Superior temporal gyrus (tissue), 1 donor: ENCODE measurements around the gene TOR2A.

ENCODE experiments used
- DNase-seq: peaks from one replicate; pipeline ENCODE4 v3.0.0-alpha.2; 2016; ENCODE audit errors: extremely low spot score

Gene TOR2A

GRCh38 chr9:127720865-127721227 is 14.2 kb downstream of the TOR2A start:
- no peak for DNase-seq

- no peak for DNase-seq
These were observed 14.8 kb downstream of the TOR2A start for GRCh38 chr9:127720031-127720864.

DNA sequence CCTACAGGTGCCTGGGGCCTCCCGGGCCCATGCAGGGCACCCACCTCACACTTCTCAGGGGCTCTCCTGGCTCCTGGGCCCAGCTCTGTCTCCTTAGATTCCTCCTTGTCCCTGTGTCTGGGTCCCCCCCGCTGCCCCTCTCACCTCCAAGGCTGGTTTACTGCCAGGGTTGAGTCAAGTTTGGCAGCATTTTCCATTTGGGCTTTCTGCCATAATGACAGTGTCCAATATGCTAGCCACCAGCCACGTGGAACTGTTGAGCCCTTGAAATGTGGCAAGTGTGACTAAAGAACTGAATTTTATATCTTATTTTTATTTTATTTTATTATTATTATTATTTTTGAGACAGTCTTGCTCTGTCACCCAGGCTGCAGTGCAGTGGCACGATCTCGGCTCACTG is 17.3 kb downstream of the TOR2A start:
- no peak for DNase-seq

DNA sequence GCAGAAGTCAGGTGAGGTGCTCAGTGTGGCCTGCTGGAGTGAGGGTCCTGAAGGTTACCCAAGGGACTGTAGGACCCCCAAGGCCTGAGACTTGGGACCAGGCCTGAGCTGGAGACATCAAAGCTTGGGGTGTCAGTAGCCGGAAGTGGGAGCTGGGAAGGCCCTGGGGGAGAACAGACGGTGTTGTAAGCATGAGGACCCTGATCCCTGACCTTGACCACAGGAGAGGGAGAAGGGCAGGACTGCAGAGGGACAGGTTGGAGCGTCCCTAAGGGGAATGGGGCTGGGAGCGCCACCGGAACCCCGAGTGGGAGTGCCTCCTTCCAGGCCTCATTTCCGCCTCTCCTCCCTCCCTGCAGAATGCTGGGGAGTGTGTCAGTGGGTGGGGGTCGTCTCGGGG is 18.7 kb downstream of the TOR2A start:
- no peak for DNase-seq

DNA sequence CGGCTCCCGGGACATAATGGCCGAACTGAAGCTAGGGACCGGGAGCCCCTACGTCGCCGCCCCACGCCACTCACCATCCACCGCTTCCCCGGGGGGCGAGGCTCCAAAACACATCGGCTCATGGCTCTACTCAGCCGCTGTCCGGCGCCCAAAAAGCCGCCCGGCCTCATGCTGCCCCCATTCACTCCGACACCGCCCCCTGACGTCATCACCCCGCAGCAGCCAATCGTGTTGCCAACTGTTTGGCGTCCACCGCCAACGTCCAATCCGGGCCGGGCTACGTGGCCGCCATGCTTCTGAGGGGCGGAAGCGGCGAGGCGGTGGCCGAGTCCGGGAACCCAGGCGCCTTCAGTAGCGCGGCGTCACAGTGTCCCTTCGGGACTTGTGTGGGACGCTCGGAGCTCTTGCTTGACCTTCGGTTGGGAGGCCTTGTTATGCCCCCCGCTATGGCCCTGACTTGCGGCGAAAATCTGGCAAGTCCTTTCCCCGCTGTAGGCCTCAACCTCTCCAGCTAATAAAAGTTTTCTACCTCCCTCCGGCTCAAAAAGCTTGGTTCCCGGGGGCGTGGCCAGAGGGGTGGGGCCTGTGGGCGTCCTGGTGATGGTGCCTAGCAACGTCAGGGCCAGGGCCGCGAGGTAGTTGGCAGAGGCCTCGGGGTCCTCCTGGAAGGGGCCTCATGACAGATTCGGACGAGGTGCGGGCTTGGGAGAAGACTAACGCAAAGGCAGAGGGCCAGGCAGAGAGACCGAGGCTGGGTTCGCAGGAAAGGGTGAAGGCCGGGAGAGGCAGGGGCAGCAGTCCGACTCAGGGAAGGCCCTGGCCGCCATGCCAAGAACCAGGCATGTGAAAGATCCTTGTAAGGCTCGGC is 19.4 kb downstream of the TOR2A start, which contains the start of the genes PTRH1 and TTC16:
Gene PTRH1, minus strand, starts transcription at position 194 of the 868 bp plus-strand sequence. Its CDS starts 24 bp downstream, at position 170.
Gene TTC16, plus strand, starts transcription at position 610 of the 868 bp plus-strand sequence. Its CDS starts 67 bp downstream, at position 677.
- peak; percentile 97 for DNase-seq

DNA sequence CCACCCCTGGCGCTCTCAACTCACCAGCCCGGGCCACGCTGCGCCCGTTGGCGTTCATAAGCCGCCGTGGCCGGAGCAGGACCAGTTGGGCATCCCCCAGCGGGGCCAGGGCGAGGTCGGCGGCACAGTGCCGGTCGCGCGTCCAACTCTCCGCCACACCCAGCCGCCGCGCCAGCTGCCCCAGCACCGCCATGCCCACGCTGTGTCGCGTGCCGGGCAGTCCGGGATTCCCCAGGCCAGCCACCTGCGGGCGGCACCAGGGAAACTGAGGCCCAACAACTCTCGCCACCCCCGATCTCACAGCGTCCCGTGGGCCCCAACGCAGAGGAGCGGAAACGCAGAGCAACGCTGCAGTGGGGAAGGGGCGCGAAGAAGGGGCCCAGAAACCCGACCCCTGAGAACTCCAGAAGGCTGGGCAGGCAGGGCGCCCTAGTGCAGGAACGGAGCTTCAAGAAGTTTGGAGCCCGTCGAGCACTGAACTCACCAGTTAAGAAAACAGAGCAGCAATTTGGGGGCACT is 20.1 kb downstream of the TOR2A start:
- no peak for DNase-seq

DNA sequence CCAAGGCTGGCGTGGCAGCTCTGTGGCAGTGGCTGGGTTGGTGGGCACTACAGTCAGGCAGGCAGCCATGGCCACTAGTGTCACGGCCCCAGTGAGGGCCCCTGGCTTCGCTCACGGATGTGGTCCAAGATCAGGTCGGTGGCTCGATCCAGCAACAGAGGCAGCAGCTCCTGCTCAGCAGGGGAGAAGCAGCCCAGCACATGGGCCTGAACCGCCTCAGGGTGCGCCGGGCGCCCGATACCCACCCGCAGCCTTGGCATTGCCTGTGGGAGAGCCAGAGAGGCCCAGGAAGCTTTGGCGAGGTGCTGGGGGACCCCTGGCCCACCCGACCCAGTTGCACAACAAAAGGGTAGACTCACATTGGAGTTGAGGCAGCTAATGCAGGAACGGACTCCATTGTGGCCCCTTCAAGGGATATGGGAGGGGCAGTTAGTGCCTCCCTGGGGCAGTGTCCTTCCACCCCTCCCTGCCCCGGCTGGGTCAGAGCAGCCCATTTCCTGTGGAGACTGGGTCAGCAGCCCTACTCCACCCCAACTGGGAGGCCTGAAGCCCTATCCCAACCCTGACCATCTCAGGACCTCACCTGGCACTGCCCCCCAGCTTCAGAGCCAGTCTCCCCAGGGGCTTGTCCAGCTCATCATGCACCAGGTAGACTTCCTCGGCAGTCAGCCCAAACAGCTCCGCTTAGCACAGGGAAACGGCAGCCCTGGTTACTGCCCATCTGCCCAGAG is 20.9 kb downstream of the TOR2A start:
- DNase-seq = no peak

GRCh38 chr9:127712867-127713266 is 22.2 kb downstream of the TOR2A start:
- DNase-seq = no peak

- DNase-seq = no peak
These were observed 22.7 kb downstream of the TOR2A start for GRCh38 chr9:127712371-127712770.

- no peak for DNase-seq
These were observed 23.2 kb downstream of the TOR2A start for GRCh38 chr9:127711831-127712274.

DNA sequence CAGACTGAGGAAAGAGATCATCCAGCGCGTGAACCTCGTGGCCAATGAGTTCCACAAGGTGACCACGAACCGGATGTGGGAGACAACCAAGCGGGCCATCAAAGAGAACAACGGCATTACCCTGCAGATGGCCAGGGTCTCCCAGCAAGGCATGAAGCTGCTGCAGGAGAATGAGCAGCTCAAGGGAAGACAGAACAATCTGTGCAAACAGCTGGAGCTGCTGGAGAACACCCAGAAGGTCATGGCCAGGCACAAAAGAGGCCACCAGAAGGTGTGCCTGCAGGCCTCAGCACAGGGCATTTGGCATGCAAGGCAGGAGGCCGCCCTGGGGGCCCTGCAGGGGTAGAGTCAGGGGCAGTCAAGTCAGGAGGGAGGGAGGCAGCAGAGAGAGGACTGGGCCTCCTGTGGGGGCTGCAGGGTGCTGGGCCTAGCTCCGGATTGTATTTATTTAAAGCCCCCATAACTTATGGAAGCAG is 23.8 kb downstream of the TOR2A start:
- no peak for DNase-seq

DNA sequence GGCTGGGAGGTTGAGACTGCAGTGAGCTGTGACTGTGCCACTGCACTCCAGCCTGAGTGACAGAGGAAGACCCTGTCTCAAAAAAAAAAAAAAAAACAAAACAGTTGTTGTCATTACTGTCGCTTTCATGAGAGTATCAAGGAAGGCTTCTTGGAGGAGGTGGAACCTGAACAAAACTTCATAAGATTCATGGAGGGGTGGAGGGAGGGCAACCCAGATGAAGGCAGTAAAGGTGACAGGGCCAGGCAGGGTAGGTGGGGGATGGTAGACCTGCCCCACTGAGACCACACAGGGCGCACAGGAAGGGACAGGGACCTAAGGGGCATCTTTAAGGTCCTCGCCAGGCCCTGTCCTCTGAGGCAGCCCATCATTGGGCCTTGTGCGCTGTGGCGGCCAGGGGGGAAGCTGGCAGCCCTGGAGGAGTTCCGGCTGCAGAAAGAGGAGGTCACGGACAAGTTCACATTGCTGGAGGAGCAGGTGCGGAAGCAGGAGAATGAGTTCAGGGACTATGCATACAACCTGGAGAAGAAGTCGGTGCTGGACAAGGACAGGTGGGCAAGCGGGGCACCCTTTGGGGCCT is 24.8 kb downstream of the TOR2A start:
- no peak for DNase-seq

GRCh38 chr9:127708952-127709587 is 26.0 kb downstream of the TOR2A start:
- no peak for DNase-seq

DNA sequence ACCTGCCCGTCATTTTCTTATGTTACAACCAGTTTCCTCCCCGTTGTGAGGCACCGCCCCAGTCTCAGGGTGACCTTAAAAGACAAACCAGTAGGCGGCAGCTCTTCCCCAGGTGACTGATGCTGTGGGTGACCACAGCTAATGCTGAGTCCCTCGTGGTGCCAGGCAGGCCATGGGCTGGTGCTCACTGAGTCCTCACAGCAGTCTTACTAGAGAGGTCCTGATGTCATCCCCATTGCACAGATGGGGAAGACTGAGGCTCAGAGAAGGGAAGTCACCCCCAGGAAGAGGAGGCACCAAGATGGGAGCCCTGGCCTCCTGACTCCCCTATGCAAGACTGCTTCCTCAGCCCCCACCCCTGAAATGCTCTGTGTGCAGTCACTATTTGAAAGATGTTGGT is 27.3 kb downstream of the TOR2A start:
- DNase-seq = no peak

DNA sequence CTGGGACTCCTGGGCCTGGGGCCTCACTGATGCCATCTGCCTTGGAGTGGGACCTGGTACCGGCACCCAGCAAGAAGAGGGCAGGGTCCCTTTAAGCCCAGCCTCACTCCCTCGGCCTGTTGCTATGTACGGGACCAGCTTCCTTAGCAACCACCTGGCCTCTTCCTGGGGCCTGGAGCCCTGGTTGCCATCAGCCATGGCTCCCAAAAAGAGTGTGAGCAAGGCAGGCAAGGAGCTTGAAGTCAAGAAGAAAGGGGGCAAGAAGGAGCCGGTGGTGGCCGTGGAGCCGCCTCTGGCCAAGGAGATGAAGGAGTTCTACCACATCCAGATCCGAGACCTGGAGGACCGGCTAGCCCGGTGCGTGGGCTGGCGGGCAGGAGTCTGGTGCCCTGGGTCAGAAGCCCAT is 28.3 kb downstream of the TOR2A start, which contains the start of gene CFAP157:
Gene CFAP157, plus strand, starts transcription at position 153 of the 406 bp plus-strand sequence. Its CDS starts 44 bp downstream, at position 197.
- DNase-seq = no peak

DNA sequence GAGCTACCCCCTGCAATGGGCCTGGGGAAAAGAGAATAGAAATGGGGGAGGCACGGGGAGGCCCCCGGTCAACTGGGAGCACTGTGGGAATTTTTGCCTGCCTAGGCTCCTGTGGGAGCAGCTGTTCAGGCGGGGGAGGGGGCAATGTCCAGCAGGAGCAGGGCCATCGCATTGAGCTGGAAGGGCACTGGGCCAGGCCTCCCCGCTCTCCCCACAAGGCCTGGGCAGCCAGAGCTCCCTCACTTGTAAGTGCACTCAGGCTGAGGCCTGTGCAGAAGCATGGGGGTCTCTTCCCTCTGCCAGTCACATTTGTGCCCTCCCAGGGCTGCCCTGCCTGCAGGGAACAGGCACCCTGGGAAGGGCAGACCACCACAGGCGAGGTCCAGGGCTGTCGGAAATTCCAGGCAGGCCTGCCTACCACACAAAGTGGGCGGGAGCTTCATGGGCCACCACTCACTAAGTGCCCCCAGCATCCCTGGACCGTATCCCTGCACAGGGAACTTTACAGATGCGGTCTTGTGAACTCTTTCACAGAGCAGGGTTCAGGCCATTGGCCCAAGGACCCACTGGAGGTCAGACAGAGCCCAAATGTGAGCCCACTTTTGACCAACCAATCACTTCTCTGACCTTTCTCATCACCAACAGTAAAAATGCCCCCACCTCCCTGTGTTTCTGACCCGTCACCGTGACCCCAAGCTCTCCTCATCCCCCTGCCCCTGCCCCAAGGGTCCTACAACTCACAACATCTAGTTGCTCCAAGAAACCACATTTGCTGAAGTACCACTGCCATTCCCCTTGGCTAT is 29.3 kb downstream of the TOR2A start:
- DNase-seq = no peak

GRCh38 chr9:127703289-127703946 is 31.7 kb downstream of the TOR2A start:
- no peak for DNase-seq

DNA sequence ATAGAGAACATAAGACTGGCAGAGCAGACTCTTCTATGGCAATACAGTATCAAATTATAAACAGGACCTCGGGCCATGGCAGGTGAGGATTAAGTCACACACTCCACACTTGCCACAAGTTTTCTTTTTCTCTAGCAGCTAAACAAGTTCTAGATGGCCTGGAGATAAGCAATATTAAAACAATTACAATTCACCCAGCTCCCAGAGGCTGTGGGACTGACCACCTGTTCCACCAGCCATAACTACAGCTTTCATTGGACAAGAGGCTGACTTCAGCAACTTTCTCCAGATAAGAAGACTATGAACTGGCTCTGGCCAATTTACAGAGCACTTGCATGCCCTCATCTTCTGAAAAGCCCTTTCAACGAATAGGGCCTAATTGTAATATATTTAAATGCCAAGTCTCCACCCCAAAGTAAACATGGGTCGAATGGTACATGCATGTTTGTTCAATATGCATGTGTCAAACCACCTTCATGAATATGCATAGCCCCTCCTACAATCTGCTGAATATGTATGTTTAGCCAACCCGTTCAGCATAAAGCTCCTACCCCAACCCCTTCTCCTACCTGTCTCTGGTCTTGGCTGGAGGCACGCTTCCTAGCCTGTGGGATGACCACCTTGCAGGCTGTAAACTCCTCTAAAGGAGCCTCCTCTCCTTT is 34.4 kb downstream of the TOR2A start:
- DNase-seq = no peak

DNA sequence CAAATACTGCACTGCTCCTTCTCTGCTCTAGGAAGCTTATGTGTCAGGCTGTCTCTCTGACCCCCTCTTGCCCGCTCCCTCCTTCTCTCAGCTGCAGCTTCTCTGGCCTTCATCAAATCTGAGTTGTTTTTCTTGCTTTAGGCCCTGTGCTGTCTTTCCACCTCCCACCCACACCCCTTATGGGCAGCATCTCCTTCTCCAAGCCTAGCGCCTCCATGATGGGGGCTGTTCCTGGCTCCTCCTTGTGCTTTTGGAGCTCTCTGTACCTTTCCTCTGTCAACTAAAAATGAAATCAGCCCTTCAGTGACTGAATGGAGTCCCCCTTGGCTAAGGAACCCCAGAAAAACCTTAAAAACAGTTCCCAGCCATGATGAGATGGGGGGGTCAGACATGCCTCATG is 35.0 kb downstream of the TOR2A start:
- peak; percentile 58 for DNase-seq
